ENCODE measurements around the gene CHRM5.

The CHRM5 gene

GRCh38 chr15:34064438-34064837, 96.1 kb downstream of the CHRM5 start:
- intact Hi-C loops (cut with micrococcal nuclease) = loop anchor here (5.0 kb wide), 1 partner anchor 523 kb away; no protein-coding TSS in a partner anchor
- no peaks in the 10 kb centered on the region for H3K36me3 Mint-ChIP-seq (ENCODE audit: low read depth)
- H3K9me3 Mint-ChIP-seq = no peaks in the 10 kb centered on the region
- H3K27me3 Mint-ChIP-seq = no peaks in the 10 kb centered on the region
- no peak overlapping the region for H3K27ac Mint-ChIP-seq
- H3K4me3 Mint-ChIP-seq = no peak overlapping the region
- H3K4me1 Mint-ChIP-seq (ENCODE audit: low read depth) = peaks cover 5% of the 10 kb centered on the region

GRCh38 chr15:34065261-34065660, 97.0 kb downstream of the CHRM5 start:
- Mint-ChIP-seq H3K9me3 (no peaks in the 10 kb centered on the region), H3K27ac (no peak overlapping the region), H3K4me3 (no peak overlapping the region), H3K36me3 (ENCODE audit: low read depth) (no peaks in the 10 kb centered on the region), H3K4me1 (ENCODE audit: low read depth) (peaks cover 5% of the 10 kb centered on the region), H3K27me3 (no peaks in the 10 kb centered on the region)
- intact Hi-C loops (cut with micrococcal nuclease) = no loop called here

DNA sequence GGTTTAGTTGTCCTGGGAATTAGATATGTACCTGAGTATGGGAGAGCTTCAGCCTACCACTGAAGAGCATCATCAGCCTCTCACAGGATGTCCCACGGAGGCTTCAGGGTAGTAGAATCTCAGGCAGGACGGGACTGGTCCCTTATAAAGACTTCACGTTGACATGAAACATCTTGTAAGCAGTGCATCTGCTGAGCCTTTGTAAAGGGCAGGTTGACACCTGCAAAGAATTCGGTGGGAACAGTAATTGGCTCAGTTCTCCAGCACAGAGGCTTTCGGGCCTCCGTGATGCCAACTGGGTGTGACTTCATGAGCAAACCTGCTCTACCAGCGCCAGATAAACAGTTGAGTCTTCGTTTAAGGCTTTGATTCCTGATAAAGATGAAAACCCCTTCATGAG, 97.6 kb downstream of the CHRM5 start:
- Mint-ChIP-seq H3K36me3 (ENCODE audit: low read depth) (no peaks in the 10 kb centered on the region), H3K9me3 (no peaks in the 10 kb centered on the region), H3K4me3 (no peak overlapping the region), H3K4me1 (ENCODE audit: low read depth) (peaks cover 5% of the 10 kb centered on the region), H3K27me3 (no peaks in the 10 kb centered on the region), H3K27ac (no peak overlapping the region)
- intact Hi-C loops (cut with micrococcal nuclease) = no loop called here

DNA sequence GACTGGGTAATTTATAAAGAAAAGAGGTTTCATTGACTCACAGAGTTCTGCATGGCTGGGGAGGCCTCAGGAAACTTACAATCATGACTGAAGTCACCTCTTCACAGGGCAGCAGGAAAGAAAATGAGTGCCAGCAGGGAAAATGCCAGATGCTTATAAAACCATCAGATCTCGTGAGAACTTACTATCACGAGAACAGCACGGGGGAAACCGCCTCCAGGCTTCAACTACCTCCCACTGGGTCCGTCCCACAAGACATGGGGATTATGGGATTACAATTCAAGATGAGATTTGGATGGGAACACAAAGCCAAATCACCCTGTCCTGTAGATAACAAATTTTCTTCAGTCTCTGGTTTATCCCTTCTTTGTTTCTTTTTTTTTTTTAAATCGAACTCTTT, 101.7 kb downstream of the CHRM5 start:
- intact Hi-C loops (cut with micrococcal nuclease) = no loop called here
- Mint-ChIP-seq H3K9me3 (peaks cover 8% of the 10 kb centered on the region), H3K4me3 (no peak overlapping the region), H3K27me3 (no peaks in the 10 kb centered on the region), H3K4me1 (ENCODE audit: low read depth) (no peaks in the 10 kb centered on the region), H3K36me3 (ENCODE audit: low read depth) (no peaks in the 10 kb centered on the region), H3K27ac (no peak overlapping the region)

GRCh38 chr15:34076785-34077184, 108.5 kb downstream of the CHRM5 start:
- no peak overlapping the region for H3K4me3 Mint-ChIP-seq
- no peaks in the 10 kb centered on the region for H3K36me3 Mint-ChIP-seq (ENCODE audit: low read depth)
- H3K9me3 Mint-ChIP-seq = peaks cover 17% of the 10 kb centered on the region
- H3K27ac Mint-ChIP-seq = no peak overlapping the region
- H3K4me1 Mint-ChIP-seq (ENCODE audit: low read depth) = no peaks in the 10 kb centered on the region
- intact Hi-C loops (cut with micrococcal nuclease) = no loop called here
- no peaks in the 10 kb centered on the region for H3K27me3 Mint-ChIP-seq

DNA sequence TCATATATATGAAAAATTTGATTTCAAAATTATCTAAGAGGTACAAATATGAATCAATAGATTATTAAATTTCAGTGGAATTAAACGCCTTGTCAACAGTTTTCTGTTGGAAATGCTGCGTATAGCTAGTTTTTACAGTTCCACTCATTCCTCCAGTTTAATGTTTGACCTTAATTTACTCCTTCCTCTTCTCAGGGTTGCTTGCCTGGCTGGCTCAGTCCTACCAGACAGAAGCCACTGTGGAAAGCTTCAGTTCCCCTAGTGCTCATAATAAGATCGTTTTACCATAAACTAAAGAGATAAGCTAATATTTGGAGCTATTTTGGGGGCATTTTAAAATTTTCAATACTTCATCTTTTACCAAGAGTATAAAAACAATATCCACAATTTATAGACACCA, 110.6 kb downstream of the CHRM5 start:
- no peaks in the 10 kb centered on the region for H3K27me3 Mint-ChIP-seq
- H3K4me1 Mint-ChIP-seq (ENCODE audit: low read depth) = no peaks in the 10 kb centered on the region
- intact Hi-C loops (cut with micrococcal nuclease) = no loop called here
- peaks cover 17% of the 10 kb centered on the region for H3K9me3 Mint-ChIP-seq
- H3K4me3 Mint-ChIP-seq = no peak overlapping the region
- no peak overlapping the region for H3K27ac Mint-ChIP-seq
- H3K36me3 Mint-ChIP-seq (ENCODE audit: low read depth) = peaks cover 12% of the 10 kb centered on the region

GRCh38 chr15:34079904-34080303, 111.6 kb downstream of the CHRM5 start:
- intact Hi-C loops (cut with micrococcal nuclease) = no loop called here
- no peak overlapping the region for H3K27ac Mint-ChIP-seq
- no peaks in the 10 kb centered on the region for H3K4me1 Mint-ChIP-seq (ENCODE audit: low read depth)
- H3K27me3 Mint-ChIP-seq = no peaks in the 10 kb centered on the region
- peaks cover 10% of the 10 kb centered on the region for H3K9me3 Mint-ChIP-seq
- peaks cover 18% of the 10 kb centered on the region for H3K36me3 Mint-ChIP-seq (ENCODE audit: low read depth)
- H3K4me3 Mint-ChIP-seq = no peak overlapping the region

- Mint-ChIP-seq H3K9me3 (no peaks in the 10 kb centered on the region), H3K4me1 (ENCODE audit: low read depth) (no peaks in the 10 kb centered on the region), H3K36me3 (ENCODE audit: low read depth) (peaks cover 59% of the 10 kb centered on the region), H3K27me3 (no peaks in the 10 kb centered on the region), H3K4me3 (no peak overlapping the region), H3K27ac (no peak overlapping the region)
- intact Hi-C loops (cut with micrococcal nuclease) = no loop called here
Observed at GRCh38 chr15:34084086-34084485, 115.8 kb downstream of the CHRM5 start.

GRCh38 chr15:34085746-34086145, 117.4 kb downstream of the CHRM5 start:
- intact Hi-C loops (cut with micrococcal nuclease) = no loop called here
- Mint-ChIP-seq H3K36me3 (ENCODE audit: low read depth) (peaks cover 72% of the 10 kb centered on the region), H3K4me3 (no peak overlapping the region), H3K4me1 (ENCODE audit: low read depth) (no peaks in the 10 kb centered on the region), H3K9me3 (no peaks in the 10 kb centered on the region), H3K27ac (no peak overlapping the region), H3K27me3 (no peaks in the 10 kb centered on the region)

GRCh38 chr15:34099914-34100313, 131.6 kb downstream of the CHRM5 start:
- Mint-ChIP-seq H3K4me3 (no peak overlapping the region), H3K27ac (no peak overlapping the region)

GRCh38 chr15:34101366-34102174, 133.3 kb downstream of the CHRM5 start, which contains the start of the genes EMC7 and PGBD4:
TSS of gene EMC7 (minus strand) at chr15:34101862. CDS start at chr15:34101839, 23 bp downstream.
TSS of gene PGBD4 (plus strand) at chr15:34102083. CDS start at chr15:34102532, 449 bp downstream.
- Mint-ChIP-seq H3K36me3 (ENCODE audit: low read depth) (peaks cover 31% of the 10 kb centered on the region), H3K27me3 (no peaks in the 10 kb centered on the region), H3K4me3 (peak within 1 kb of the TSS; percentile 99), H3K9me3 (peaks cover 12% of the 10 kb centered on the region), H3K27ac (peak within 1 kb of the TSS; percentile 99), H3K4me1 (ENCODE audit: low read depth) (peaks cover 11% of the 10 kb centered on the region)
- intact Hi-C loops (cut with micrococcal nuclease) = loop anchor here (1.0 to 10.0 kb wide), 4 partner anchors 63 to 263 kb away; partner anchors contain the start of genes AVEN, LPCAT4 and SLC12A6

More at GRCh38 chr15:34099914-34100313, 131.6 kb downstream of the CHRM5 start:
- Mint-ChIP-seq H3K27me3 (no peaks in the 10 kb centered on the region), H3K36me3 (ENCODE audit: low read depth) (peaks cover 42% of the 10 kb centered on the region), H3K4me1 (ENCODE audit: low read depth) (peaks cover 11% of the 10 kb centered on the region), H3K9me3 (peaks cover 12% of the 10 kb centered on the region)
- intact Hi-C loops (cut with micrococcal nuclease) = loop anchor here (2.0 to 10.0 kb wide), 3 partner anchors 61 to 265 kb away; partner anchors contain the start of genes AVEN, LPCAT4 and SLC12A6

GRCh38 chr15:34102175-34102925, 134.1 kb downstream of the CHRM5 start:
- Mint-ChIP-seq H3K9me3 (peaks cover 12% of the 10 kb centered on the region), H3K4me3 (peak overlapping the region; percentile 99), H3K27ac (peak overlapping the region; percentile 99), H3K27me3 (no peaks in the 10 kb centered on the region), H3K36me3 (ENCODE audit: low read depth) (peaks cover 31% of the 10 kb centered on the region), H3K4me1 (ENCODE audit: low read depth) (peaks cover 11% of the 10 kb centered on the region)
- intact Hi-C loops (cut with micrococcal nuclease) = loop anchor here (5.0 to 10.0 kb wide), 2 partner anchors 235 to 262 kb away; partner anchors contain the start of genes LPCAT4 and SLC12A6

- Mint-ChIP-seq H3K9me3 (peaks cover 12% of the 10 kb centered on the region), H3K36me3 (ENCODE audit: low read depth) (peaks cover 18% of the 10 kb centered on the region), H3K4me3 (no peak overlapping the region), H3K27me3 (no peaks in the 10 kb centered on the region), H3K4me1 (ENCODE audit: low read depth) (no peaks in the 10 kb centered on the region), H3K27ac (no peak overlapping the region)
- intact Hi-C loops (cut with micrococcal nuclease) = loop anchor here (10.0 kb wide), 1 partner anchor 258 kb away; the partner anchor contains the start of gene LPCAT4
Observed at GRCh38 chr15:34106423-34106822, 138.1 kb downstream of the CHRM5 start.

DNA sequence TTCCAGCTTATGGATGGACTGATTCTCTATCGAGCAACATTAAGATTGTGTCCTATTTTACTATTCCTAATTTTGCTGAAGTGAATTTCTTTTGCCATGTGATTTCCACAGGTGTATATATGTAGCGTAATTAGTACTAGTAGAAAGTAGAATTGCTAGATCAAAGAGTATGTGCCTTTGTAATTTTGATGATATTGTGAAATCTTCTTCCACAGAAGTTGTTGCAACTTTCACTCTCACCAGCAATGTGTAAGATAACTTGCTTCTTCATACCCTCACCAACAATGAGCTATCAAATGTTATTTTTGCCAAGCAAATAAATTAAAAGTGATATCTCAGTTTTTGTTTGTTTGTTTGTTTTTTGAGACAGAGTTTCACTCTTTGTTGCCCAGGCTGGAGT, 139.0 kb downstream of the CHRM5 start:
- Mint-ChIP-seq H3K4me1 (ENCODE audit: low read depth) (no peaks in the 10 kb centered on the region), H3K9me3 (peaks cover 12% of the 10 kb centered on the region), H3K36me3 (ENCODE audit: low read depth) (peaks cover 10% of the 10 kb centered on the region), H3K4me3 (no peak overlapping the region), H3K27me3 (no peaks in the 10 kb centered on the region), H3K27ac (no peak overlapping the region)
- intact Hi-C loops (cut with micrococcal nuclease) = loop anchor here (10.0 kb wide), 1 partner anchor 257 kb away; the partner anchor contains the start of gene LPCAT4

All from dendritic cell treated with granulocyte-macrophage colony-stimulating factor and Interleukin-4, amounts not matched to agents 40 ng/mL and 50 ng/mL, for 4 days (primary cell).